Heart left ventricle (tissue), 16 donors: Measurements from ENCODE around the gene S100G. TPM values are rescaled to one million over a fixed set of nuclear protein-coding genes. Genes with fewer than 3 reads are reported as not detected.

ENCODE experiments used
- ATAC-seq, 4 donors: fragments of 200-7000 bp; cut with Tn5 transposase; one replicate each; pipeline ENCODE4 v1.9.1; 2020 to 2022; ENCODE audit warnings: moderate library complexity in 4 of 4, mild to moderate bottlenecking in 3 of 4, moderate number of reproducible peaks in 1 of 4
- DNase-seq, 5 donors: peaks; one replicate each; pipeline ENCODE4 v3.0.0-alpha.2; 2020
- H3K27ac ChIP-seq, 12 donors: fragments of 200-600 bp; sonication (generic) in 4 of 12; one replicate each; pipeline versions ENCODE4 v1.5.0 to v1.8.0; 2016 to 2022; ENCODE audit warnings: mild to moderate bottlenecking in 2 of 12
- H3K27me3 ChIP-seq, 9 donors: fragments of 200-600 bp; sonication (generic) in 2 of 9; one replicate each; pipeline versions ENCODE4 v1.5.1 to v1.8.0; 2016 to 2022; ENCODE audit warnings: mild to moderate bottlenecking in 3 of 9
- H3K36me3 ChIP-seq, 9 donors: fragments of 200-600 bp; sonication (generic) in 2 of 9; one replicate each; pipeline versions ENCODE4 v1.5.0 to v1.8.0; 2018 to 2022; ENCODE audit warnings: mild to moderate bottlenecking in 2 of 9
- H3K4me1 ChIP-seq, 12 donors: fragments of 200-600 bp; sonication (generic) in 4 of 12; one replicate each; pipeline versions ENCODE4 v1.5.0 to v1.8.0; 2016 to 2022; ENCODE audit warnings: mild to moderate bottlenecking in 3 of 12
- H3K4me3 ChIP-seq, 12 donors: fragments of 200-600 bp; sonication (generic) in 4 of 12; one replicate each; pipeline versions ENCODE4 v1.5.0 to v1.8.0; 2017 to 2022; ENCODE audit warnings: mild to moderate bottlenecking in 9 of 12, moderate library complexity in 4 of 12
- H3K9me3 ChIP-seq, 12 donors: fragments of 200-600 bp; sonication (generic) in 4 of 12; one replicate each; pipeline versions ENCODE4 v1.5.0 to v1.8.0; 2016 to 2022; ENCODE audit warnings: mild to moderate bottlenecking in 1 of 12
- POLR2A ChIP-seq, 2 donors: fragments of 450-650 bp; IDR thresholded peaks; one replicate each; pipeline ENCODE4 v1.6.1; 2017; ENCODE audit warnings: antibody characterized with exemption in 2 of 2, mild to moderate bottlenecking in 2 of 2, moderate library complexity in 2 of 2
- WGBS, 4 donors: extraction: QIAGEN DNeasy Blood & Tissue Kit in 2 of 4; methylation state at CpG; one replicate each; pipeline versions ENCODE4 v1.1.5 to v1.1.7; 2013 to 2018; 5-methylcytosine and 5-hydroxymethylcytosine counted together
- intact Hi-C, 10 donors: fragments of 100-400 bp; cut with DNase I; formaldehyde crosslinking; loops; one replicate each; pipeline versions ENCODE4 v1.11.1 to v1.14.2; 2022
- microRNA counts, 2 donors: library from miRNA; unstranded; fragments of <30 nt; microRNA quantifications; one replicate each; lab custom pipeline; 2016
- microRNA-seq, 4 donors: library from miRNA; unstranded; fragments of <30 nt; microRNA quantifications; one replicate each; pipeline versions ENCODE4 to v1.2.0, GENCODE V29; 2017 to 2020
- polyA plus RNA-seq, 2 donors: library from polyadenylated mRNA; stranded (reverse); fragments of 200-250 nt; gene quantifications; one replicate each; pipeline ENCODE4 v1.2.3, GENCODE V29; 2013
- total RNA-seq, 9 donors: library from RNA; depleted of rRNA in 2 of 9; stranded (reverse); fragments of >200 nt in 2 of 9; fragmentation: NEBNext Ultra II Directional in 3 of 9; extraction: Animal tissue kit (Norgen Biotek cat#: 25700) in 3 of 9; gene quantifications; one replicate each; pipeline versions ENCODE4 v1.1.0 to v1.2.4, GENCODE V29; 2016 to 2023
- TF ChIP-seq, protein P1 (sequence below), 12 donors: fragments of 200-600 bp; sonication (generic) in 4 of 12; IDR thresholded peaks; one replicate each; pipeline versions ENCODE4 v1.5.0 to v1.8.0; 2018 to 2022; ENCODE audit warnings: antibody characterized with exemption in 12 of 12, mild to moderate bottlenecking in 5 of 12
- donor health status: ischemic (EF 13 %, LVEDD 7.1; RV severe dilation, severe dysfunction).
- donor health status: healthy with polysubstance abuse.
- donor health status: DM: no; HTN: yes; CAD: no.
- donor health status: DM: no; HTN: no; CAD: no.
- donor health status: ischemic (EF 25% LVEDD 6.9; RV normal size, moderate dysfunction).
- donor health status: ischemic (EF 25% LVEDD 5.7; RV mildly dilated, moderate dysfunction).
- donor health status: healthy.
- donor health status: DM: yes; HTN: yes; CAD: no.
- donor health status: ischemic (EF 35%, LVEDD 5.7; RV mildly dilated, moderate dysfunction).
- donor health status: nonischemic (EF 11% LVEDD 7.7; RV severe dilation, severe dysfunction).
- donor health status: DM: yes; HTN: yes; CAD: no.
- donor health status: PGD.
- donor health status: ischemic (EF 29% LVEDD 5.4; RV normal size, mild dysfunction).
- donor health status: nonischemic (EF 23%, LVEDD 6.1; RV moderate dilation, normal function).

The S100G gene
- total and polyA plus RNA-seq, 11 donors = not detected

DNA sequence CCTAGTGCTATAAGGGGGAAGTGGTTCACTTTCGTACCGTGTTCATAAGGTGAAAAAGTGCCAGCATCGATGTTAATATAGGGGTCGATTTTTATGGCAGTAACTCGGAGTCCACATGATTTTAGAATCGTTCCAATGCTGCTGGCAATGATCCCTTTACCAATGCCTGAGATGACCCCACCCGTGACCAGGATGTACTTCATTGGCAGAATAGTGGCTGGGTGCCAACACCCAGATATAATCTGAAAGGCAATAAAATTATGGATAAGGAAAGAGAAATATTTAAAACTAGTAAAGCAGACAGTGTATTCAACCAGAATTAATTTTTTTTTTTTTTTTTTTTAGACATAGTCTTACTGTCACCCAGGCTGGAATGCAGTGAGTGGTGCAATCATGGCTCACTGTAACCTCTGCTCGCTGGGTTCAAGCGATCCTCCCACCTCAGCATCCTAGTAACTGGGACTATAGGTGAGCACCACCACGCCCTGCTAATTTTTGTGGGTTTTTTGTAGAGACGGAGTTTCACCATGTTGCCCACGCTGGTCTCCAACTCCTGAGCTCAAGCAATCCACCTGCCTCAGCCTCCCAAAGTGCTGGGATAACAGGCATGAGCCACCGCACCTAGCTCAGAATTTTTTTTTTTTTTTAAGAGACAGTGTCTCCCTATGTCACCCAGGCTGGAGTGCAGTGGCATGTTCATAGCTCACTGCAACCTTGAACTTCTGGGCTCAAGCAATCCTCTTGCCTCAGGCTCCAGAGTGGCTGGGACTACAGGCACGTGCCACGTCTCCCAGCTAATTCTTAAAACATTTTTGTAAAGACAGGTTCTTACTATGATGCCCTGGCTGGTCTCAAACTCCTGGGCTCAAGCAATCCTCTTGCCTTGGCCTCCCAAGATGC is 53.0 kb downstream of the S100G start:
- TF ChIP-seq, protein P1, sequence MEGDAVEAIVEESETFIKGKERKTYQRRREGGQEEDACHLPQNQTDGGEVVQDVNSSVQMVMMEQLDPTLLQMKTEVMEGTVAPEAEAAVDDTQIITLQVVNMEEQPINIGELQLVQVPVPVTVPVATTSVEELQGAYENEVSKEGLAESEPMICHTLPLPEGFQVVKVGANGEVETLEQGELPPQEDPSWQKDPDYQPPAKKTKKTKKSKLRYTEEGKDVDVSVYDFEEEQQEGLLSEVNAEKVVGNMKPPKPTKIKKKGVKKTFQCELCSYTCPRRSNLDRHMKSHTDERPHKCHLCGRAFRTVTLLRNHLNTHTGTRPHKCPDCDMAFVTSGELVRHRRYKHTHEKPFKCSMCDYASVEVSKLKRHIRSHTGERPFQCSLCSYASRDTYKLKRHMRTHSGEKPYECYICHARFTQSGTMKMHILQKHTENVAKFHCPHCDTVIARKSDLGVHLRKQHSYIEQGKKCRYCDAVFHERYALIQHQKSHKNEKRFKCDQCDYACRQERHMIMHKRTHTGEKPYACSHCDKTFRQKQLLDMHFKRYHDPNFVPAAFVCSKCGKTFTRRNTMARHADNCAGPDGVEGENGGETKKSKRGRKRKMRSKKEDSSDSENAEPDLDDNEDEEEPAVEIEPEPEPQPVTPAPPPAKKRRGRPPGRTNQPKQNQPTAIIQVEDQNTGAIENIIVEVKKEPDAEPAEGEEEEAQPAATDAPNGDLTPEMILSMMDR (IDR thresholded peaks at IDR 0.05) = no peak
- no peak for TF ChIP-seq POLR2A (IDR thresholded peaks at IDR 0.05)
- Histone ChIP-seq H3K4me3 (no peak overlapping the region), H3K27me3 (peaks cover 0 to 5% (median 0%) of the 10 kb centered on the region in 9 donors), H3K27ac (no peak overlapping the region), H3K9me3 (no peaks in the 10 kb centered on the region), H3K4me1 (no peaks in the 10 kb centered on the region), H3K36me3 (peaks cover 0 to 30% (median 3%) of the 10 kb centered on the region in 9 donors)
- WGBS, 4 donors = 87 to 91% (median 88%) methylated on average over 15 of the region's 15 CpGs
- intact Hi-C loops = no loop called here
- ATAC-seq (no peak), DNase-seq (no peak)

MicroRNA genes within 50 kb of the gene (microRNA counts, 767-probe panel; counts per million panel counts)
- 2,310 to 2,371 counts per million in 2 donors for microRNA hsa-miR-548am-3p (lab: Ali Mortazavi, UCI)

Small RNA genes lying within 50 kb of the gene (microRNA-seq; reads per million reads assigned to microRNA genes)
- 0 reads per million in 4 donors for gene MIR548AM

Other genes starting within 250 kb of the S100G start
- 1 to 10 TPM; 3.9 to 8.3 (median 5.3) TPM for gene CTPS2, start 62.5 kb downstream of the S100G start, total RNA-seq
- gene CTPS2, start 62.5 kb downstream of the S100G start, polyA plus RNA-seq = 1 to 10 TPM; 3.1 to 4.2 TPM
- gene SYAP1, start 69.5 kb downstream of the S100G start, total RNA-seq = 10 to 100 TPM; 15.0 to 23.4 (median 17.3) TPM
- 10 to 100 TPM; 10.1 to 14.5 TPM for gene SYAP1, start 69.5 kb downstream of the S100G start, polyA plus RNA-seq
- 1 to 10 TPM; 4.3 to 8.1 (median 6.3) TPM for gene TXLNG, start 136.3 kb downstream of the S100G start, total RNA-seq
- gene TXLNG, start 136.3 kb downstream of the S100G start, polyA plus RNA-seq = 1 to 10 TPM; 3.0 to 5.2 TPM
- 100 to 1,000 TPM in 6 of 9 donors, 10 to 100 TPM in 3; 88.7 to 124 (median 107) TPM for gene RBBP7, start 220.2 kb downstream of the S100G start, total RNA-seq
- gene RBBP7, start 220.2 kb downstream of the S100G start, polyA plus RNA-seq = 100 to 1,000 TPM in 1 of 2 donors, 10 to 100 TPM in 1; 93.3 to 110 TPM